K562 (cell line): ENCODE measurements around the gene NDFIP2. TPM values are rescaled to one million over a fixed set of nuclear protein-coding genes. Genes with fewer than 3 reads are reported as not detected.

Experiments
- polyA plus RNA-seq, 8 experiments: library from polyadenylated mRNA; depleted of rRNA in 4 of 8; stranded (reverse) in 5 of 8; unstranded in 3 of 8; fragments of >200 nt; fragmentation: Nextera tagmentation in 2 of 8; fragmentation: Illumina TruSeq in 1 of 8; extraction: Ambion mirVana in 2 of 8; extraction: Trizol in 1 of 8; gene quantifications; 2 replicates each; pipeline versions ENCODE4 v1.2.1 to v1.2.3, GENCODE V29; 2011 to 2014; ENCODE audit warnings: inconsistent platforms in 1 of 8, missing spikeins in 1 of 8
- total RNA-seq, 7 experiments: library from RNA; depleted of rRNA in 6 of 7; stranded (reverse); fragments of >200 nt in 6 of 7; fragmentation: Illumina TruSeq in 2 of 7; extraction: Trizol in 2 of 7; gene quantifications; 2 replicates each; pipeline versions ENCODE4 v1.2.1 to v1.2.3, GENCODE V29; 2011 to 2021; ENCODE audit warnings: low replicate concordance in 1 of 7

Gene NDFIP2
- total and polyA plus RNA-seq, 9 of the 15 experiments (the other 6 are each of a cell fraction or from before 2014, with no cell fraction given) = 13.4 to 54.4 (median 27.8) TPM

Other genes with a start within 250 kb of the NDFIP2 start
- 17.3 and 18.8 TPM in 2 replicates for gene RBM26, start 74.9 kb upstream of the NDFIP2 start, total RNA-seq (2014; rRNA removed)
- 35.0 and 39.7 TPM in 2 replicates for gene RBM26, start 74.9 kb upstream of the NDFIP2 start, total RNA-seq (2014; rRNA removed; fragmentation: Illumina TruSeq; extraction: Trizol)
- gene RBM26, start 74.9 kb upstream of the NDFIP2 start, total RNA-seq (2015; rRNA removed; fragmentation: Illumina TruSeq; extraction: Trizol) = 37.9 and 42.2 TPM in 2 replicates
- 30.2 and 31.7 TPM in 2 replicates for gene RBM26, start 74.9 kb upstream of the NDFIP2 start, total RNA-seq (2021)
- gene RBM26, start 74.9 kb upstream of the NDFIP2 start, polyA plus RNA-seq (2011; rRNA removed) = 21.6 and 26.4 TPM in 2 replicates
- 29.4 and 42.4 TPM in 2 replicates for gene RBM26, start 74.9 kb upstream of the NDFIP2 start, polyA plus RNA-seq (2014; fragmentation: Illumina TruSeq; extraction: Trizol)
- gene RBM26, start 74.9 kb upstream of the NDFIP2 start, polyA plus RNA-seq (2014; fragmentation: Nextera tagmentation; extraction: Ambion mirVana) = 10 to 100 TPM; 10.0 to 10.1 TPM
- gene RBM26, start 74.9 kb upstream of the NDFIP2 start, polyA plus RNA-seq (2014; rRNA removed) = 24.1 and 24.9 TPM in 2 replicates